Pancreas (tissue), 10 donors: ENCODE data around the gene RBM18. TPM values are rescaled to one million over a fixed set of nuclear protein-coding genes. Genes with fewer than 3 reads are reported as not detected.

Source experiments
- ATAC-seq, 4 donors: fragments of 200-7000 bp; cut with Tn5 transposase; one replicate each; pipeline versions ENCODE4 v1.8.0 to v1.9.1; 2020; ENCODE audit warnings: mild to moderate bottlenecking in 4 of 4, moderate library complexity in 4 of 4
- DNase-seq, 6 donors: peaks; one replicate each; pipeline ENCODE4 v3.0.0-alpha.2; 2020
- FAIRE-seq: peaks from 2 replicates; lab custom pipeline; 2012; peaks lifted over from hg19 to GRCh38; lab: Jason Lieb, UNC
- H3K27ac ChIP-seq, 4 donors: fragments of 200-600 bp; sonication (generic); 1 replicate in 3 of 4; 2 replicates in 1 of 4; pipeline versions ENCODE4 v1.5.0 to v1.8.0; 2020
- H3K27me3 ChIP-seq, 4 donors: fragments of 200-600 bp; one replicate each; pipeline ENCODE4 v1.8.0; 2021
- H3K36me3 ChIP-seq, 3 donors: fragments of 200-600 bp; sonication (generic) in 1 of 3; one replicate each; pipeline versions ENCODE4 v1.5.0 to v1.8.0; 2020 to 2021
- H3K4me1 ChIP-seq, 3 donors: fragments of 200-600 bp; one replicate each; pipeline ENCODE4 v1.8.0; 2021
- H3K4me3 ChIP-seq, 4 donors: fragments of 200-600 bp; sonication (generic) in 2 of 4; one replicate each; pipeline versions ENCODE4 v1.5.0 to v1.8.0; 2020 to 2021
- H3K9me3 ChIP-seq, 4 donors: fragments of 200-600 bp; one replicate each; pipeline ENCODE4 v1.8.0; 2021
- CTCF ChIP-seq, 4 donors: fragments of 200-600 bp; sonication (generic) in 3 of 4; IDR thresholded peaks; one replicate each; pipeline versions ENCODE4 v1.5.0 to v1.8.0; 2021; ENCODE audit warnings: antibody characterized with exemption in 4 of 4
- WGBS, 2 donors: extraction: QIAGEN DNeasy Blood & Tissue Kit; methylation state at CpG; one replicate each; pipeline ENCODE4 v1.1.7; 2013; 5-methylcytosine and 5-hydroxymethylcytosine counted together
- intact Hi-C, 3 donors: fragments of 100-400 bp; cut with DNase I; formaldehyde crosslinking; loops; one replicate each; pipeline versions ENCODE4 v1.11.1 to v1.14.2; 2022
- polyA plus RNA-seq, 2 donors: library from polyadenylated mRNA; stranded (reverse); fragments of 200-250 nt; gene quantifications; one replicate each; pipeline ENCODE4 v1.2.3, GENCODE V29; 2013
- total RNA-seq, 6 donors: library from RNA; stranded (reverse); fragmentation: NEBNext Ultra II Directional in 4 of 6; extraction: Animal tissue kit (Norgen Biotek cat#: 25700) in 4 of 6; gene quantifications; one replicate each; pipeline versions ENCODE4 v1.2.1 to v1.2.4, GENCODE V29; 2021 to 2023
- donor health status: healthy with polysubstance abuse.
- donor health status: DM: no; HTN: no; CAD: no; lungs with moderate emphysema.
- donor health status: DM: no; HTN: no; CAD: no.
- donor health status: control.
- donor health status: control.
- donor health status: Bipolar disorder and iron deficiency.
- donor health status: DM: yes; HTN: yes; CAD: no.
- donor health status: DM: no; HTN: no; CAD: no.
- donor health status: DM: no; HTN: no; CAD: no.
- donor health status: DM: yes; HTN: yes; CAD: no.

The RBM18 gene
- total and polyA plus RNA-seq, 8 donors, result 1.7 to 10.5 (median 6.0) TPM

- TF ChIP-seq CTCF (IDR thresholded peaks at IDR 0.05), result no peak
- WGBS, 2 donors, result 97 to 98% methylated on average over 2 of the region's 2 CpGs
- FAIRE-seq, result no peak
- no peak for DNase-seq
- no peak for ATAC-seq
- Histone ChIP-seq H3K27ac (no peak overlapping the region), H3K9me3 (no peaks in the 10 kb centered on the region), H3K4me3 (no peak overlapping the region), H3K36me3 (peaks cover 0 to 7% (median 4%) of the 10 kb centered on the region in 3 donors), H3K27me3 (no peaks in the 10 kb centered on the region), H3K4me1 (peaks cover 0 to 3% (median 0%) of the 10 kb centered on the region in 3 donors)
- intact Hi-C loops, result no loop called here
Observed at GRCh38 chr9:122274055-122274454, 9.4 kb upstream of the RBM18 start.

GRCh38 chr9:122268041-122268814 is 3.6 kb upstream of the RBM18 start:
- Histone ChIP-seq H3K27me3 (no peaks in the 10 kb centered on the region), H3K27ac (no peak overlapping the region), H3K36me3 (peaks cover 0 to 7% (median 4%) of the 10 kb centered on the region in 3 donors), H3K4me1 (peaks cover 0 to 18% (median 8%) of the 10 kb centered on the region in 3 donors), H3K9me3 (no peaks in the 10 kb centered on the region), H3K4me3 (no peak overlapping the region)
- FAIRE-seq, result no peak
- no peak for TF ChIP-seq CTCF (IDR thresholded peaks at IDR 0.05)
- no peak for DNase-seq
- 87 to 88% methylated on average over 6 of the region's 6 CpGs for WGBS, 2 donors
- intact Hi-C loops, result no loop called here
- ATAC-seq, result no peak

GRCh38 chr9:122265149-122265915 is 692 bp upstream of the RBM18 start:
- DNase-seq (no peak), FAIRE-seq (no peak), ATAC-seq (peak; percentile 4 to 29 (median 26))
- WGBS, 2 donors, result 5 to 6% methylated on average over 17 of the region's 17 CpGs
- TF ChIP-seq CTCF (IDR thresholded peaks at IDR 0.05), result no peak
- Histone ChIP-seq H3K4me3 (peak overlapping the region; percentile 62 to 82 (median 64)), H3K27ac (peak overlapping the region; percentile 93 to 96 (median 94)), H3K36me3 (no peaks in the 10 kb centered on the region), H3K27me3 (no peaks in the 10 kb centered on the region), H3K9me3 (no peaks in the 10 kb centered on the region), H3K4me1 (peaks cover 0 to 31% (median 22%) of the 10 kb centered on the region in 3 donors)
- intact Hi-C loops, result no loop called here

- TF ChIP-seq CTCF (IDR thresholded peaks at IDR 0.05), result no peak
- peaks cover 0 to 31% (median 22%) of the 10 kb centered on the region in 3 donors for H3K4me1 ChIP-seq
- H3K9me3 ChIP-seq, result no peaks in the 10 kb centered on the region
- whole genome bisulfite sequencing, 2 donors, result 10 to 11% methylated on average over 13 of the region's 13 CpGs
- H3K4me3 ChIP-seq, result peak overlapping the region; percentile 62 to 82 (median 64)
- FAIRE-seq (no peak), DNase-seq (peak in 1 of 6 donors; percentile 4), ATAC-seq (peak; percentile 8 to 35 (median 28))
- no peaks in the 10 kb centered on the region for H3K27me3 ChIP-seq
- peak overlapping the region; percentile 93 to 96 (median 94) for H3K27ac ChIP-seq
- peaks cover 0 to 6% (median 5%) of the 10 kb centered on the region in 3 donors for H3K36me3 ChIP-seq
- intact Hi-C loops, result no loop called here
Observed at GRCh38 chr9:122263699-122264349, 816 bp downstream of the RBM18 start.
